ENCODE data around the gene JMJD8. TPM values are rescaled to one million over a fixed set of nuclear protein-coding genes. Genes with fewer than 3 reads are reported as not detected.

Gene JMJD8
- total RNA-seq, 1 donor from 2014 or later, result 26.1 TPM

GRCh38 chr16:722835-723633 lies 38.9 kb upstream of the JMJD8 start:
- no peaks in the 10 kb centered on the region for H3K36me3 Mint-ChIP-seq (ENCODE audit: unreplicated experiment)
- peaks cover 18% of the 10 kb centered on the region for H3K27me3 Mint-ChIP-seq (ENCODE audit: unreplicated experiment)
- H3K4me1 Mint-ChIP-seq (ENCODE audit: low read depth, unreplicated experiment), result peaks cover 14% of the 10 kb centered on the region
- no peak overlapping the region for H3K27ac Mint-ChIP-seq (ENCODE audit: unreplicated experiment)
- TF ChIP-seq CTCF (IDR thresholded peaks at IDR 0.05; ENCODE audit: partially characterized antibody, unreplicated experiment), result no peak
- no peak for DNase-seq
- peaks cover 10% of the 10 kb centered on the region for H3K9me3 Mint-ChIP-seq (ENCODE audit: unreplicated experiment)
- H3K4me3 Mint-ChIP-seq (ENCODE audit: unreplicated experiment), result no peak overlapping the region

GRCh38 chr16:721765-722540 lies 37.8 kb upstream of the JMJD8 start:
- H3K4me3 Mint-ChIP-seq (ENCODE audit: unreplicated experiment), result no peak overlapping the region

GRCh38 chr16:720990-721764 lies 37.0 kb upstream of the JMJD8 start, which contains the start of gene ANTKMT:
Gene ANTKMT, plus strand, starts transcription at chr16:721146. Its CDS starts 129 bp downstream, at chr16:721275.
- Mint-ChIP-seq H3K27me3 (ENCODE audit: unreplicated experiment) (peaks cover 19% of the 10 kb centered on the region), H3K9me3 (ENCODE audit: unreplicated experiment) (peaks cover 10% of the 10 kb centered on the region), H3K4me1 (ENCODE audit: low read depth, unreplicated experiment) (peaks cover 14% of the 10 kb centered on the region), H3K36me3 (ENCODE audit: unreplicated experiment) (no peaks in the 10 kb centered on the region), H3K27ac (ENCODE audit: unreplicated experiment) (peak within 1 kb of the TSS; percentile 99), H3K4me3 (ENCODE audit: unreplicated experiment) (peak within 1 kb of the TSS; percentile 85)
- peak; percentile 91 for DNase-seq
- TF ChIP-seq CTCF (IDR thresholded peaks at IDR 0.05; ENCODE audit: partially characterized antibody, unreplicated experiment), result no peak

More at GRCh38 chr16:721765-722540, 37.8 kb upstream of the JMJD8 start:
- no peak for DNase-seq
- TF ChIP-seq CTCF (IDR thresholded peaks at IDR 0.05; ENCODE audit: partially characterized antibody, unreplicated experiment), result no peak
- H3K9me3 Mint-ChIP-seq (ENCODE audit: unreplicated experiment), result peaks cover 10% of the 10 kb centered on the region
- H3K27ac Mint-ChIP-seq (ENCODE audit: unreplicated experiment), result no peak overlapping the region
- no peaks in the 10 kb centered on the region for H3K36me3 Mint-ChIP-seq (ENCODE audit: unreplicated experiment)
- peaks cover 14% of the 10 kb centered on the region for H3K4me1 Mint-ChIP-seq (ENCODE audit: low read depth, unreplicated experiment)
- peaks cover 18% of the 10 kb centered on the region for H3K27me3 Mint-ChIP-seq (ENCODE audit: unreplicated experiment)

- Mint-ChIP-seq H3K27ac (ENCODE audit: unreplicated experiment) (peak overlapping the region; percentile 99), H3K36me3 (ENCODE audit: unreplicated experiment) (no peaks in the 10 kb centered on the region), H3K27me3 (ENCODE audit: unreplicated experiment) (peaks cover 16% of the 10 kb centered on the region), H3K4me3 (ENCODE audit: unreplicated experiment) (peak overlapping the region; percentile 85), H3K4me1 (ENCODE audit: low read depth, unreplicated experiment) (peaks cover 14% of the 10 kb centered on the region), H3K9me3 (ENCODE audit: unreplicated experiment) (peaks cover 10% of the 10 kb centered on the region)
- TF ChIP-seq CTCF (IDR thresholded peaks at IDR 0.05; ENCODE audit: partially characterized antibody, unreplicated experiment), result peak; percentile 11
- DNase-seq, result peak; percentile 78
These were observed 36.4 kb upstream of the JMJD8 start for GRCh38 chr16:720447-720989.

Measured in glutamatergic neuron (in vitro differentiated cells).